ENCODE measurements around the gene FASTKD2. TPM values are rescaled to one million over a fixed set of nuclear protein-coding genes. Genes with fewer than 3 reads are reported as not detected.

FASTKD2 gene
- total and polyA plus RNA-seq, 2 donors (not counting 3 experiments of a cell fraction or from before 2014, with no cell fraction given): 20.6 to 22.6 TPM

GRCh38 chr2:206831442-206831995 is 66.1 kb downstream of the FASTKD2 start:
- H3K4me1 ChIP-seq (ENCODE audit: control insufficient read depth, extremely low read depth, insufficient read depth, low read length): no peaks in the 10 kb centered on the region
- H3K9me1 ChIP-seq (replicated peaks; ENCODE audit: control insufficient read depth, extremely low read depth, insufficient read depth, low read length): no peaks in the 10 kb centered on the region
- no peak overlapping the region for H3K27ac ChIP-seq (ENCODE audit: insufficient read depth, low read depth, low read length)
- H3K4me3 ChIP-seq (replicated peaks in 1 of 3; ENCODE audit: insufficient read depth in 1 of 3, low read depth in 1 of 3, low read length in 3 of 3): no peak overlapping the region
- no peaks in the 10 kb centered on the region for H3K36me3 ChIP-seq (ENCODE audit: control insufficient read depth in 2 of 2, extremely low read depth in 1 of 2, insufficient read depth in 2 of 2, low read length in 2 of 2)
- no peaks in the 10 kb centered on the region for H3K79me2 ChIP-seq (ENCODE audit: control insufficient read depth, insufficient read depth, low read length)
- FAIRE-seq: no peak
- BruUV-seq (replicated peaks): no TSS peak
- no peak overlapping the region for H3K9ac ChIP-seq (replicated peaks; ENCODE audit: extremely low read depth, insufficient read depth, low read length)
- TF ChIP-seq JUN (IDR thresholded peaks at IDR 0.05; ENCODE audit: borderline replicate concordance, insufficient read depth, insufficient read length, low read depth) (no peak), MYC (IDR thresholded peaks at IDR 0.05; ENCODE audit: low read depth, low read length) (no peak), CTCF (IDR thresholded peaks at IDR 0.05; ENCODE audit: extremely low read depth in 1 of 2, insufficient read depth in 1 of 2, low read depth in 1 of 2, low read length in 2 of 2) (no peak), FOS (IDR thresholded peaks at IDR 0.05; ENCODE audit: borderline replicate concordance, insufficient read depth, low read length) (no peak), POLR2AphosphoS5 (IDR thresholded peaks at IDR 0.05; ENCODE audit: insufficient read depth, low read depth, low read length) (no peak), POLR2A (IDR thresholded peaks at IDR 0.05; ENCODE audit: low read depth, low read length) (no peak), MAX (IDR thresholded peaks at IDR 0.05; ENCODE audit: insufficient read depth, insufficient read length) (no peak), EZH2 (IDR thresholded peaks at IDR 0.05; ENCODE audit: borderline replicate concordance, low read depth, low read length, severe bottlenecking) (no peak), GATA2 (IDR thresholded peaks at IDR 0.05; ENCODE audit: insufficient read depth, insufficient read length, low read depth, low read length) (no peak)
- DNase-seq (ENCODE audit: low read depth, low spot score): no peak
- H3K27me3 ChIP-seq (ENCODE audit: control insufficient read depth in 2 of 2, insufficient read depth in 2 of 2, low read length in 2 of 2): no peaks in the 10 kb centered on the region
- POLR2A ChIA-PET: no interaction called here
- no peak overlapping the region for H2AFZ ChIP-seq (ENCODE audit: low read depth, low read length)
- dilution Hi-C loops (cut with MboI; ENCODE audit: extremely low pct_ligation_motif_present, low sequenced_read_pairs) (no loop called here), intact Hi-C loops (cut with micrococcal nuclease) (no loop called here)
- no peaks in the 10 kb centered on the region for H3K9me3 ChIP-seq (replicated peaks; ENCODE audit: control insufficient read depth, insufficient read depth, low read length)
- CTCF ChIA-PET: interaction anchor here (1.0 to 1.1 kb wide), 2 partner anchors 9 to 12 kb away, joined by 3 to 4 read pairs; no protein-coding TSS in a partner anchor
- H4K20me1 ChIP-seq (replicated peaks; ENCODE audit: control insufficient read depth, extremely low read depth, insufficient read depth, low read length): no peaks in the 10 kb centered on the region
- no peak overlapping the region for H3K4me2 ChIP-seq (ENCODE audit: insufficient read depth, low read length)

Measured in endothelial cell of umbilical vein (primary cell).